Testis (tissue), 2 donors: Measurements from ENCODE around the gene TGM3.

Experiments
- POLR2A ChIP-seq: fragments of 450-650 bp; IDR thresholded peaks from one replicate; pipeline ENCODE4 v1.6.1; 2017; ENCODE audit warnings: antibody characterized with exemption, mild to moderate bottlenecking, moderate library complexity
- TF ChIP-seq, protein P1 (sequence below), 3 experiments: fragments of 450-650 bp in 2 of 3; fragments of 200-600 bp in 1 of 3; sonication (generic) in 1 of 3; IDR thresholded peaks; one replicate each; pipeline ENCODE4 v1.5.1; 2016 to 2019; ENCODE audit warnings: antibody characterized with exemption in 3 of 3, mild to moderate bottlenecking in 2 of 3, moderate library complexity in 1 of 3

GRCh38 chr20:2315440-2315778 is 19.6 kb downstream of the TGM3 start:
- TF ChIP-seq, protein P1, sequence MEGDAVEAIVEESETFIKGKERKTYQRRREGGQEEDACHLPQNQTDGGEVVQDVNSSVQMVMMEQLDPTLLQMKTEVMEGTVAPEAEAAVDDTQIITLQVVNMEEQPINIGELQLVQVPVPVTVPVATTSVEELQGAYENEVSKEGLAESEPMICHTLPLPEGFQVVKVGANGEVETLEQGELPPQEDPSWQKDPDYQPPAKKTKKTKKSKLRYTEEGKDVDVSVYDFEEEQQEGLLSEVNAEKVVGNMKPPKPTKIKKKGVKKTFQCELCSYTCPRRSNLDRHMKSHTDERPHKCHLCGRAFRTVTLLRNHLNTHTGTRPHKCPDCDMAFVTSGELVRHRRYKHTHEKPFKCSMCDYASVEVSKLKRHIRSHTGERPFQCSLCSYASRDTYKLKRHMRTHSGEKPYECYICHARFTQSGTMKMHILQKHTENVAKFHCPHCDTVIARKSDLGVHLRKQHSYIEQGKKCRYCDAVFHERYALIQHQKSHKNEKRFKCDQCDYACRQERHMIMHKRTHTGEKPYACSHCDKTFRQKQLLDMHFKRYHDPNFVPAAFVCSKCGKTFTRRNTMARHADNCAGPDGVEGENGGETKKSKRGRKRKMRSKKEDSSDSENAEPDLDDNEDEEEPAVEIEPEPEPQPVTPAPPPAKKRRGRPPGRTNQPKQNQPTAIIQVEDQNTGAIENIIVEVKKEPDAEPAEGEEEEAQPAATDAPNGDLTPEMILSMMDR (IDR thresholded peaks at IDR 0.05): no peak
- no peak for TF ChIP-seq POLR2A
